ENCODE results near the gene COL8A2. TPM values are rescaled to one million over a fixed set of nuclear protein-coding genes. Genes with fewer than 3 reads are reported as not detected.
"Not testable (repeated sequence)": the region's sequence is repeated elsewhere in the genome, so short reads cannot be mapped to it uniquely, and the experiment has no call there.

The COL8A2 gene
- total RNA-seq, 2 donors from 2014 or later, result 1.3 to 1.6 TPM

- peaks cover 63% of the 10 kb centered on the region for H3K4me1 ChIP-seq
- no peak overlapping the region for H3K4me3 ChIP-seq
- ATAC-seq (peak; percentile 74), DNase-seq (peak; percentile 44 to 69 (median 58))
- H3K9me3 ChIP-seq, result no peaks in the 10 kb centered on the region
- H3K36me3 ChIP-seq (replicated peaks in 1 of 2; ENCODE audit: insufficient read depth in 1 of 2, low read depth in 2 of 2), result no peaks in the 10 kb centered on the region
- intact Hi-C loops (cut with DNase I), result no loop called here
- peak overlapping the region; percentile 68 to 82 (median 72) for H3K27ac ChIP-seq
- H3K27me3 ChIP-seq, result no peaks in the 10 kb centered on the region
- TF ChIP-seq CTCF (IDR thresholded peaks at IDR 0.05) (no peak), POLR2A (IDR thresholded peaks at IDR 0.05) (peak in 2 of 3 donors; percentile 27 to 52)
- 39 to 53% methylated on average over 14 of the region's 14 CpGs for WGBS, 2 donors
These were observed 36.9 kb upstream of the COL8A2 start for GRCh38 chr1:36161641-36162531.

DNA sequence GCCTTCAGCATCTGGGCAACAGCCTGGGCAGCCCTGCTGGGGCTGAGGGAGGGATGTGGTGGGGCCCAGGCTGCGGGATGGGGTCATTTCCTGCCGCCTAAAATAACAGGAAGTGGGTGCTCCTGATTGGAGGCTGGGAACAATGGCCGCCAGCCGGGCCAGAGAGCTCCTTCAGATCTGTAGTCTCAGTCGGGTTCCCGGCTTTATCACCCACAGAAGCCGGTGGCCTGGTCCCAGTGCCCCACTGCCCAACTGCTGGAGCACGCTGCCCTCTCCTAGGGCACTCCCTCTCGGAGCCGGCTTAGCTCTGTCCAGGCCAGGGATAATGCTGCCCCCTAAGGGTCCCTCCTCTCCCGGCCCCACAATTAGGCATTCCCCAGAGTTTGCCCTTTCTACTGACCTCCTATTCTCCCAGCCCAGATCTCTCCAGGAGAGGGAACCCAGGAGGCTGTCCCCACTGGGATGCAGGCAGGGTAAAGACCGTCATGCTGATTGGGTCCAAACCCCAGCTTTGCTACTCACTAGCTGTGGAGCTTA lies 36.0 kb upstream of the COL8A2 start:
- peak in 2 of 3 donors; percentile 23 to 31 for TF ChIP-seq POLR2A (IDR thresholded peaks at IDR 0.05)
- TF ChIP-seq CTCF (IDR thresholded peaks at IDR 0.05), result peak in 2 of 7 experiments; percentile 2 to 10
- Histone ChIP-seq H3K27ac (peak overlapping the region; percentile 68 to 82 (median 72)), H3K36me3 (replicated peaks in 1 of 2; ENCODE audit: insufficient read depth in 1 of 2, low read depth in 2 of 2) (no peaks in the 10 kb centered on the region), H3K9me3 (no peaks in the 10 kb centered on the region), H3K4me1 (peaks cover 64% of the 10 kb centered on the region), H3K27me3 (no peaks in the 10 kb centered on the region), H3K4me3 (no peak overlapping the region)
- no peak for ATAC-seq
- intact Hi-C loops (cut with DNase I), result no loop called here
- DNase-seq, result peak in 2 of 4 donors; percentile 37 to 60
- WGBS, 2 donors, result 48 to 67% methylated on average over 6 to 12 of the region's 12 CpGs

GRCh38 chr1:36160388-36160948 lies 35.4 kb upstream of the COL8A2 start:
- Histone ChIP-seq H3K9me3 (no peaks in the 10 kb centered on the region), H3K36me3 (replicated peaks in 1 of 2; ENCODE audit: insufficient read depth in 1 of 2, low read depth in 2 of 2) (no peaks in the 10 kb centered on the region), H3K27me3 (no peaks in the 10 kb centered on the region), H3K4me1 (peaks cover 64% of the 10 kb centered on the region), H3K4me3 (no peak overlapping the region), H3K27ac (peak overlapping the region; percentile 68 to 82 (median 72))
- no peak for DNase-seq
- no peak for TF ChIP-seq CTCF (IDR thresholded peaks at IDR 0.05)
- no peak for TF ChIP-seq POLR2A (IDR thresholded peaks at IDR 0.05)
- 58 to 72% methylated on average over 3 to 4 of the region's 4 CpGs for WGBS, 2 donors
- no peak for ATAC-seq
- intact Hi-C loops (cut with DNase I), result no loop called here

DNA sequence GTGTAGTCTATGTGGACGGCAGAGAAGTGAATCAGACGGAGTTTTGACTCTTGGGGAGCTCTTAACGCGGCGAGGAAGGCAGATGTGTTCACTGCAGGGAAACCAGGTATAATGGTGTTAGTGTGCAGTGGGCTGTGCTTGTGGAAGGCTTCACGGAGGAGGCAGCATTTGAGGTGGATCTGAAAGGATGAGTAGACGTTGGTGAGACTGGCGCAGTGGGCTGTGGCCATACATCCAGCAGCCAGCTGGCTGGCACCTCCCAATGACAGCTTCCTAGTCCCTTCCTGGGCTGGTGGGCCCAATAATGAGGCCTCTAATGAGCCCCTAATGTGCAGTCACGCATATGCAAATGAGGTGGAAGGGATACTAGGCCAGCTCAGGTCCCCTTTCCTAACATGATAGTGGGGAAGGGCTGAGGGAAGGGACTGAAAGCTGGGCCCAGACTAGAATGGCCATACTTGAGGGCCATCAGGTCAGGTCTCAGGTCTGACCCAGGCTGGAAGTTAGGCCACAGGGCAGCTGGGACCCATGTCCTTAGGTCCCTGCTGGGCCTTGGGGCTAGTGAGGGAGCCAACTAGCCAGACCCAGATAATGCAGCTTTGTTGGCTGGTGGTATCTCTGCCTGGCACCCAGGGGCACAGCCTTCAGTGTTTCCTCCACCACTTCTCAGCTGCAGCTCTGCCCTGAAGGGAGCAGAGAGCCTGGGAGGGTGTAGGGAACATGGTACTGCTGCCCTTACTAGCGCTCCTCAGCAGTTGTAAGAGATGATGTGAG lies 34.8 kb upstream of the COL8A2 start:
- no peak for TF ChIP-seq CTCF (IDR thresholded peaks at IDR 0.05)
- TF ChIP-seq POLR2A (IDR thresholded peaks at IDR 0.05), result no peak
- intact Hi-C loops (cut with DNase I), result no loop called here
- DNase-seq, result no peak
- Histone ChIP-seq H3K9me3 (no peaks in the 10 kb centered on the region), H3K4me1 (peaks cover 69% of the 10 kb centered on the region), H3K27me3 (no peaks in the 10 kb centered on the region), H3K36me3 (replicated peaks in 1 of 2; ENCODE audit: insufficient read depth in 1 of 2, low read depth in 2 of 2) (no peaks in the 10 kb centered on the region), H3K27ac (peak overlapping the region in 2 of 4 donors; percentile 74 to 82), H3K4me3 (no peak overlapping the region)
- WGBS, 2 donors, result 90% methylated on average over 10 of the region's 10 CpGs
- no peak for ATAC-seq

DNA sequence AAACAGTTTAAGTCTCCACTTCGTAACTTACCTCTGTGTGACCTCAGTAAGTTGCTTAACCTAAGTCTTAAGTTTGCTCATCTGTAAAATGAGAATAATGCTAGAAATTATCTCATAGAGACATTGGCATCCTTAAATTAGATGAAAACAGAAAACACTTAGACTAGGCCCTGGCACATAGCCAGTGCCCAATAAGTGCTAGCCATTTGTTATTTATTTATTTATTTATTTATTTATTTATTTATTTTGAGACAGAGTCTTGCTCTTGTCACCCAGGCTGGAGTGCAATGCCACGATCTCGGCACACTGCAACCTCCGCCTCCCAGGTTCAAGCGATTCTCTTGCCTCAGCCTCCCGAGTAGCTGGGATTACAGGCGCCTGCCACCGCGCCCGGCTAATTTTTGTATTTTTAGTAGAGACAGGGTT lies 33.8 kb upstream of the COL8A2 start:
- intact Hi-C loops (cut with DNase I); ATAC-seq; H3K9me3 ChIP-seq; DNase-seq; H3K4me3 ChIP-seq; H3K27me3 ChIP-seq; H3K36me3 ChIP-seq (replicated peaks in 1 of 2; ENCODE audit: insufficient read depth in 1 of 2, low read depth in 2 of 2): not testable (repeated sequence)
- H3K27ac ChIP-seq, result peak overlapping the region in 1 of 4 donors; percentile 91
- WGBS, 2 donors, result 94 to 95% methylated on average over 10 of the region's 10 CpGs
- peaks cover 71% of the 10 kb centered on the region for H3K4me1 ChIP-seq

Data from body of pancreas (tissue), 4 donors.